Measurements from ENCODE around the gene TNKS1BP1. TPM values are rescaled to one million over a fixed set of nuclear protein-coding genes. Genes with fewer than 3 reads are reported as not detected.

TNKS1BP1 gene
- total and polyA plus RNA-seq, 2 experiments from 2014 or later: 54.9 to 104 TPM

DNA sequence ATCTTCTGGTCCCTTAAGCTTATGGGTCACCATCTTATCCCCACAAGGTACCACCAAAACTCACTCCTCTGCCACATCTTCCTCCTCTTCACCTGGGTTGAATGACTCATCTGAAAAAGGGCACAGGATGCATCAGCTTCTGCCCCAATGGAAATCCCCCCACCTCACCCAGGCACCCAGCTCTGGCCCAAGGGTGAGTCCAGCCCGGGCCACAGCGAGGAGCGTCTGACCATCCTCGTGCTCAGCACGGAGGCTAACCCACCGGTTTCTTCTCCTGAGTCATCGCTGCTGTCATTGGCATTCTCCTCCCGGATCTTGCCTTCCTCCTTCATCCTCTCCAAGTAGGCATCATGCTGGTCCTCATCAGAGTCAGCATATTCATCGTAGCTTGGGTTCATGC is 5.3 kb upstream of the TNKS1BP1 start:
- H3K4me1 ChIP-seq (ENCODE audit: insufficient read depth): peaks cover 25% of the 10 kb centered on the region
- H3K27ac ChIP-seq: no peak overlapping the region
- no peak overlapping the region for H3K4me3 ChIP-seq
- TF ChIP-seq, protein P1, sequence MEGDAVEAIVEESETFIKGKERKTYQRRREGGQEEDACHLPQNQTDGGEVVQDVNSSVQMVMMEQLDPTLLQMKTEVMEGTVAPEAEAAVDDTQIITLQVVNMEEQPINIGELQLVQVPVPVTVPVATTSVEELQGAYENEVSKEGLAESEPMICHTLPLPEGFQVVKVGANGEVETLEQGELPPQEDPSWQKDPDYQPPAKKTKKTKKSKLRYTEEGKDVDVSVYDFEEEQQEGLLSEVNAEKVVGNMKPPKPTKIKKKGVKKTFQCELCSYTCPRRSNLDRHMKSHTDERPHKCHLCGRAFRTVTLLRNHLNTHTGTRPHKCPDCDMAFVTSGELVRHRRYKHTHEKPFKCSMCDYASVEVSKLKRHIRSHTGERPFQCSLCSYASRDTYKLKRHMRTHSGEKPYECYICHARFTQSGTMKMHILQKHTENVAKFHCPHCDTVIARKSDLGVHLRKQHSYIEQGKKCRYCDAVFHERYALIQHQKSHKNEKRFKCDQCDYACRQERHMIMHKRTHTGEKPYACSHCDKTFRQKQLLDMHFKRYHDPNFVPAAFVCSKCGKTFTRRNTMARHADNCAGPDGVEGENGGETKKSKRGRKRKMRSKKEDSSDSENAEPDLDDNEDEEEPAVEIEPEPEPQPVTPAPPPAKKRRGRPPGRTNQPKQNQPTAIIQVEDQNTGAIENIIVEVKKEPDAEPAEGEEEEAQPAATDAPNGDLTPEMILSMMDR (IDR thresholded peaks at IDR 0.05; ENCODE audit: poor library complexity): no peak
- TF ChIP-seq EZH2 (IDR thresholded peaks at IDR 0.05; ENCODE audit: borderline replicate concordance) (no peak), EZH2phosphoT487 (IDR thresholded peaks at IDR 0.05; ENCODE audit: low read depth, severe bottlenecking, unreplicated experiment) (no peak)
- H4K20me1 ChIP-seq (ENCODE audit: insufficient read depth, poor library complexity, severe bottlenecking): no peaks in the 10 kb centered on the region
- DNase-seq (ENCODE audit: low spot score): no peak
- H3K27me3 ChIP-seq: no peaks in the 10 kb centered on the region
- H3K9me2 ChIP-seq (replicated peaks; ENCODE audit: insufficient read depth): no peaks in the 10 kb centered on the region
- no peaks in the 10 kb centered on the region for H3K9me3 ChIP-seq (ENCODE audit: low read depth)
- peaks cover 23% of the 10 kb centered on the region for H3K79me2 ChIP-seq
- no peak overlapping the region for H3K4me2 ChIP-seq
- 98% methylated on average over 9 of the region's 9 CpGs for WGBS (ENCODE audit: low lambda C conversion rate, missing lambda C conversion rate)
- no peak overlapping the region for H2AFZ ChIP-seq
- H3K36me3 ChIP-seq (replicated peaks; ENCODE audit: insufficient read depth, low read depth): no peaks in the 10 kb centered on the region

DNA sequence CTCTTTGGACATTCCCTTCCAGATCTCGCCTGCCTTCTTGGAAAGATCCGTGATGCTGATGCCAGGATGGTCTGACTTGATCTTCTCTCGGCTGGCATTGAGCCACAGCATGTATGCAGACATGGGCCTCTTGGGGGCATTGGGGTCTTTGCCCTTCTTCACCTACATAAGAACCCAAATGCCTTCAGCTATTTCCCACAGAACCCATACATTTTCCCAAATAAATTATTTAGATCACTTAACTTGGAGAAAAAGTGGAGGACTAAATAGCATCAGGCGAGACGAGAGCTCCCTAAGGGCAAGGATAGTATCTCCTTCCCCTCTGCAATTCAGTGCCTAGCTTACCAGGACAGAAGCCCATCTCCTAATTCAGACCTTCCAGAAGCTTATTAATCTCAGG is 3.0 kb upstream of the TNKS1BP1 start:
- Histone ChIP-seq H3K27me3 (no peaks in the 10 kb centered on the region), H3K4me3 (no peak overlapping the region), H3K4me1 (ENCODE audit: insufficient read depth) (peaks cover 23% of the 10 kb centered on the region), H2AFZ (no peak overlapping the region), H4K20me1 (ENCODE audit: insufficient read depth, poor library complexity, severe bottlenecking) (no peaks in the 10 kb centered on the region), H3K4me2 (no peak overlapping the region), H3K27ac (no peak overlapping the region), H3K79me2 (peaks cover 18% of the 10 kb centered on the region), H3K9me3 (ENCODE audit: low read depth) (no peaks in the 10 kb centered on the region), H3K36me3 (replicated peaks; ENCODE audit: insufficient read depth, low read depth) (no peaks in the 10 kb centered on the region), H3K9me2 (replicated peaks; ENCODE audit: insufficient read depth) (no peaks in the 10 kb centered on the region)
- TF ChIP-seq EZH2 (IDR thresholded peaks at IDR 0.05; ENCODE audit: borderline replicate concordance): no peak
- TF ChIP-seq, protein P1 (IDR thresholded peaks at IDR 0.05; ENCODE audit: poor library complexity): no peak
- no peak for TF ChIP-seq EZH2phosphoT487 (IDR thresholded peaks at IDR 0.05; ENCODE audit: low read depth, severe bottlenecking, unreplicated experiment)
- 100% methylated on average over 5 of the region's 5 CpGs for WGBS (ENCODE audit: low lambda C conversion rate, missing lambda C conversion rate)
- DNase-seq (ENCODE audit: low spot score): no peak

DNA sequence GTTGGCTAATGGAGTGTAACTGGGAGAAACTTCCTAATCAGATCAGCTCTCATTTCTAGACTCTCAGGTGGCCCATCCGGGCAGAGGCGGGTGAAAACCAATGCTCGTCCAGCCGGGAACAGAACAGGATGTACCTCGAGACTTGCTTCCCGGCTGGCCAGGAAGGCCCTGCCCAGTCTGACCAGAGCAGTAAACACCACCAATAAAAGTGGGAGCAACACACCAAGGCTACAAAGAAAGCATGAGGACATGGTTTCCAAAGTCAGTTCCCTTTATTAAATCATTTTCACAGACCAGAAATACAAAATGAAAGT is 940 bp upstream of the TNKS1BP1 start:
- H4K20me1 ChIP-seq (ENCODE audit: insufficient read depth, poor library complexity, severe bottlenecking): peaks cover 9% of the 10 kb centered on the region
- WGBS (ENCODE audit: low lambda C conversion rate, missing lambda C conversion rate): 11% methylated on average over 6 of the region's 6 CpGs
- H3K36me3 ChIP-seq (replicated peaks; ENCODE audit: insufficient read depth, low read depth): no peaks in the 10 kb centered on the region
- H3K4me2 ChIP-seq: peak overlapping the region; percentile 80
- H3K9me3 ChIP-seq (ENCODE audit: low read depth): no peaks in the 10 kb centered on the region
- peaks cover 36% of the 10 kb centered on the region for H3K4me1 ChIP-seq (ENCODE audit: insufficient read depth)
- H3K4me3 ChIP-seq: peak overlapping the region; percentile 6
- H3K27ac ChIP-seq: peak overlapping the region; percentile 95
- peak overlapping the region; percentile 48 for H2AFZ ChIP-seq
- TF ChIP-seq EZH2 (IDR thresholded peaks at IDR 0.05; ENCODE audit: borderline replicate concordance) (no peak), EZH2phosphoT487 (IDR thresholded peaks at IDR 0.05; ENCODE audit: low read depth, severe bottlenecking, unreplicated experiment) (no peak)
- TF ChIP-seq, protein P1 (IDR thresholded peaks at IDR 0.05; ENCODE audit: poor library complexity): no peak
- H3K27me3 ChIP-seq: no peaks in the 10 kb centered on the region
- H3K9me2 ChIP-seq (replicated peaks; ENCODE audit: insufficient read depth): no peaks in the 10 kb centered on the region
- peak; percentile 73 for DNase-seq (ENCODE audit: low spot score)
- peaks cover 28% of the 10 kb centered on the region for H3K79me2 ChIP-seq
